GM19193 (cell line): Measurements from ENCODE around the gene SHD.

Source experiments
- POLR2A ChIP-seq: IDR thresholded peaks from 4 replicates; pipeline ENCODE4 v1.6.1; 2011; ENCODE audit not compliant: insufficient read depth, insufficient read length; ENCODE audit errors: extremely low read depth

Gene SHD

GRCh38 chr19:4329858-4330257 lies 50.8 kb downstream of the SHD start:
- TF ChIP-seq POLR2A, result no peak

GRCh38 chr19:4334929-4335570 lies 56.0 kb downstream of the SHD start:
- TF ChIP-seq POLR2A, result no peak

- no peak for TF ChIP-seq POLR2A
These were observed 58.9 kb downstream of the SHD start for GRCh38 chr19:4337906-4338440.

GRCh38 chr19:4338441-4339355 lies 59.6 kb downstream of the SHD start, which contains the start of gene STAP2:
STAP2 (minus strand) TSS chr19:4338827; CDS start chr19:4338753, 74 bp downstream.
- peak; percentile 46 for TF ChIP-seq POLR2A
